GM23338 (cell line): ENCODE measurements around the gene CFAP57. TPM values are rescaled to one million over a fixed set of nuclear protein-coding genes. Genes with fewer than 3 reads are reported as not detected.

Experiments used
- ATAC-seq: fragments of 200-7000 bp; cut with Tn5 transposase; 3 replicates; pipeline ENCODE4 v1.9.1; 2020
- DNase-seq: peaks from one replicate; pipeline ENCODE4 v3.0.0-alpha.2; 2015; ENCODE audit warnings: low spot score
- H2AFZ ChIP-seq: fragments of 200-600 bp; sonication (generic); 2 replicates; pipeline ENCODE4 v1.8.0; 2016; ENCODE audit warnings: antibody characterized with exemption, mild to moderate bottlenecking, moderate library complexity
- H3F3A ChIP-seq: fragments of 200-600 bp; sonication (generic); replicated peaks from 2 replicates; pipeline ENCODE4 v1.8.0; 2017; ENCODE audit warnings: antibody characterized with exemption, mixed run types, low read depth
- H3K27ac ChIP-seq: fragments of 200-600 bp; sonication (generic); 2 replicates; pipeline ENCODE4 v1.6.1; 2016; ENCODE audit warnings: low read depth
- H3K27me3 ChIP-seq: fragments of 200-600 bp; sonication (generic); 2 replicates; pipeline ENCODE4 v1.8.0; 2016; ENCODE audit warnings: mild to moderate bottlenecking, mixed run types, moderate library complexity; ENCODE audit not compliant: insufficient read depth
- H3K36me3 ChIP-seq: fragments of 200-600 bp; sonication (generic); 2 replicates; pipeline ENCODE4 v1.8.0; 2016; ENCODE audit warnings: mild to moderate bottlenecking; ENCODE audit not compliant: insufficient read depth
- H3K4me1 ChIP-seq: fragments of 200-600 bp; sonication (generic); 2 replicates; pipeline ENCODE4 v1.8.0; 2016; ENCODE audit warnings: mild to moderate bottlenecking, moderate library complexity; ENCODE audit not compliant: insufficient read depth
- H3K4me2 ChIP-seq: fragments of 200-600 bp; sonication (generic); 2 replicates; pipeline ENCODE4 v1.7.1; 2017; ENCODE audit warnings: mixed run types
- H3K4me3 ChIP-seq: fragments of 200-600 bp; sonication (generic); 2 replicates; pipeline ENCODE4 v1.6.1; 2016; ENCODE audit warnings: mixed run types
- H3K79me2 ChIP-seq: fragments of 200-600 bp; sonication (generic); replicated peaks from 2 replicates; pipeline ENCODE4 v1.8.0; 2017; ENCODE audit warnings: mild to moderate bottlenecking; ENCODE audit not compliant: insufficient read depth
- H3K9me2 ChIP-seq: fragments of 200-600 bp; sonication (generic); 2 replicates; pipeline ENCODE4 v1.8.0; 2017; ENCODE audit not compliant: insufficient read depth
- H4K20me1 ChIP-seq: fragments of 200-600 bp; sonication (generic); replicated peaks from 2 replicates; pipeline ENCODE4 v1.8.0; 2017; ENCODE audit warnings: mild to moderate bottlenecking; ENCODE audit not compliant: insufficient read depth
- H3K27ac Mint-ChIP-seq: 2 replicates; pipeline ENCODE4 v1.8.0; 2020; ENCODE audit warnings: inconsistent platforms, mild to moderate bottlenecking, moderate library complexity, mixed read lengths
- H3K27me3 Mint-ChIP-seq: 3 replicates; pipeline ENCODE4 v1.8.0; 2022; ENCODE audit warnings: low read depth, mild to moderate bottlenecking, moderate library complexity, mixed read lengths, inconsistent platforms; ENCODE audit not compliant: insufficient read depth, poor library complexity
- H3K36me3 Mint-ChIP-seq: 3 replicates; pipeline ENCODE4 v1.8.0; 2021; ENCODE audit warnings: low read depth, mild to moderate bottlenecking, inconsistent platforms, moderate library complexity, mixed read lengths
- H3K4me1 Mint-ChIP-seq: 3 replicates; pipeline ENCODE4 v1.8.0; 2020; ENCODE audit warnings: mild to moderate bottlenecking, inconsistent platforms, mixed read lengths
- H3K4me3 Mint-ChIP-seq: 3 replicates; pipeline ENCODE4 v1.8.0; 2021; ENCODE audit warnings: moderate library complexity, mild to moderate bottlenecking, inconsistent platforms, mixed read lengths
- H3K9me3 Mint-ChIP-seq: 3 replicates; pipeline ENCODE4 v1.8.0; 2020; ENCODE audit warnings: moderate library complexity, mild to moderate bottlenecking, inconsistent platforms, mixed read lengths
- JUNB ChIP-seq: IDR thresholded peaks from one replicate; pipeline ENCODE4 v1.6.1; 2016; ENCODE audit warnings: antibody characterized with exemption; ENCODE audit not compliant: unreplicated experiment
- NANOG ChIP-seq: IDR thresholded peaks from 2 replicates; pipeline ENCODE4 v1.6.1; 2016; ENCODE audit warnings: antibody characterized with exemption, borderline replicate concordance
- POLR2AphosphoS5 ChIP-seq: IDR thresholded peaks from 2 replicates; pipeline ENCODE4 v1.6.1; 2016; ENCODE audit warnings: antibody characterized with exemption, low read depth
- ZNF114 ChIP-seq: fragments of 250-450 bp; sonication (Bioruptor Pico); IDR thresholded peaks from 2 replicates; pipeline ENCODE4 v1.5.0; 2020; ENCODE audit warnings: mild to moderate bottlenecking, moderate library complexity
- ZNF331 ChIP-seq: fragments of 250-450 bp; sonication (Bioruptor Pico); IDR thresholded peaks from 2 replicates; pipeline ENCODE4 v1.5.0; 2020; ENCODE audit warnings: low read depth, mild to moderate bottlenecking, moderate library complexity
- ZNF462 ChIP-seq: fragments of 250-450 bp; sonication (Bioruptor Pico); IDR thresholded peaks from 2 replicates; pipeline ENCODE4 v1.5.0; 2020; ENCODE audit warnings: mild to moderate bottlenecking, moderate library complexity
- polyA plus RNA-seq: library from polyadenylated mRNA; unstranded; fragments of >200 nt; fragmentation: Nextera tagmentation; extraction: Ambion mirVana; gene quantifications from 2 replicates; pipeline ENCODE4 v1.2.1, GENCODE V29; 2016
- total RNA-seq: library from RNA; depleted of rRNA; stranded (reverse); fragments of >200 nt; shearing (Covaris generic); gene quantifications from 2 replicates; pipeline ENCODE4 v1.2.3, GENCODE V29; 2014
- TF ChIP-seq, protein P1 (sequence below): IDR thresholded peaks from one replicate; pipeline ENCODE4 v1.6.1; 2018; ENCODE audit warnings: antibody characterized with exemption; ENCODE audit not compliant: unreplicated experiment
- TF ChIP-seq, protein P2 (sequence below), 2 experiments: fragments of 200-600 bp in 1 of 2; sonication (generic) in 1 of 2; conservative IDR thresholded peaks; 2 replicates each; pipeline versions ENCODE4 v1.5.1 to v1.6.1; 2016 to 2017; ENCODE audit warnings: antibody characterized with exemption in 2 of 2, low read depth in 2 of 2, mild to moderate bottlenecking in 2 of 2, moderate library complexity in 1 of 2

Gene CFAP57
- total and polyA plus RNA-seq, 2 experiments from 2014 or later, result 0.37 to 0.38 TPM

GRCh38 chr1:43238991-43239469 is 66.9 kb downstream of the CFAP57 start:
- no peaks in the 10 kb centered on the region for H4K20me1 ChIP-seq
- no peak overlapping the region for H3K4me2 ChIP-seq
- no peaks in the 10 kb centered on the region for H3K27me3 ChIP-seq
- no peaks in the 10 kb centered on the region for H3F3A ChIP-seq
- H3K9me2 ChIP-seq, result no peaks in the 10 kb centered on the region; the same call in 1 of the 2 replicates
- H3K27me3 Mint-ChIP-seq, result peaks cover 2% of the 10 kb centered on the region
- TF ChIP-seq ZNF331 (no peak), ZNF114 (CRISPR knock-in tag) (no peak), ZNF462 (CRISPR knock-in tag) (no peak), POLR2AphosphoS5 (no peak), NANOG (no peak), JUNB (no peak)
- TF ChIP-seq, protein P1, sequence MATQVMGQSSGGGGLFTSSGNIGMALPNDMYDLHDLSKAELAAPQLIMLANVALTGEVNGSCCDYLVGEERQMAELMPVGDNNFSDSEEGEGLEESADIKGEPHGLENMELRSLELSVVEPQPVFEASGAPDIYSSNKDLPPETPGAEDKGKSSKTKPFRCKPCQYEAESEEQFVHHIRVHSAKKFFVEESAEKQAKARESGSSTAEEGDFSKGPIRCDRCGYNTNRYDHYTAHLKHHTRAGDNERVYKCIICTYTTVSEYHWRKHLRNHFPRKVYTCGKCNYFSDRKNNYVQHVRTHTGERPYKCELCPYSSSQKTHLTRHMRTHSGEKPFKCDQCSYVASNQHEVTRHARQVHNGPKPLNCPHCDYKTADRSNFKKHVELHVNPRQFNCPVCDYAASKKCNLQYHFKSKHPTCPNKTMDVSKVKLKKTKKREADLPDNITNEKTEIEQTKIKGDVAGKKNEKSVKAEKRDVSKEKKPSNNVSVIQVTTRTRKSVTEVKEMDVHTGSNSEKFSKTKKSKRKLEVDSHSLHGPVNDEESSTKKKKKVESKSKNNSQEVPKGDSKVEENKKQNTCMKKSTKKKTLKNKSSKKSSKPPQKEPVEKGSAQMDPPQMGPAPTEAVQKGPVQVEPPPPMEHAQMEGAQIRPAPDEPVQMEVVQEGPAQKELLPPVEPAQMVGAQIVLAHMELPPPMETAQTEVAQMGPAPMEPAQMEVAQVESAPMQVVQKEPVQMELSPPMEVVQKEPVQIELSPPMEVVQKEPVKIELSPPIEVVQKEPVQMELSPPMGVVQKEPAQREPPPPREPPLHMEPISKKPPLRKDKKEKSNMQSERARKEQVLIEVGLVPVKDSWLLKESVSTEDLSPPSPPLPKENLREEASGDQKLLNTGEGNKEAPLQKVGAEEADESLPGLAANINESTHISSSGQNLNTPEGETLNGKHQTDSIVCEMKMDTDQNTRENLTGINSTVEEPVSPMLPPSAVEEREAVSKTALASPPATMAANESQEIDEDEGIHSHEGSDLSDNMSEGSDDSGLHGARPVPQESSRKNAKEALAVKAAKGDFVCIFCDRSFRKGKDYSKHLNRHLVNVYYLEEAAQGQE, result no peak
- TF ChIP-seq, protein P2, sequence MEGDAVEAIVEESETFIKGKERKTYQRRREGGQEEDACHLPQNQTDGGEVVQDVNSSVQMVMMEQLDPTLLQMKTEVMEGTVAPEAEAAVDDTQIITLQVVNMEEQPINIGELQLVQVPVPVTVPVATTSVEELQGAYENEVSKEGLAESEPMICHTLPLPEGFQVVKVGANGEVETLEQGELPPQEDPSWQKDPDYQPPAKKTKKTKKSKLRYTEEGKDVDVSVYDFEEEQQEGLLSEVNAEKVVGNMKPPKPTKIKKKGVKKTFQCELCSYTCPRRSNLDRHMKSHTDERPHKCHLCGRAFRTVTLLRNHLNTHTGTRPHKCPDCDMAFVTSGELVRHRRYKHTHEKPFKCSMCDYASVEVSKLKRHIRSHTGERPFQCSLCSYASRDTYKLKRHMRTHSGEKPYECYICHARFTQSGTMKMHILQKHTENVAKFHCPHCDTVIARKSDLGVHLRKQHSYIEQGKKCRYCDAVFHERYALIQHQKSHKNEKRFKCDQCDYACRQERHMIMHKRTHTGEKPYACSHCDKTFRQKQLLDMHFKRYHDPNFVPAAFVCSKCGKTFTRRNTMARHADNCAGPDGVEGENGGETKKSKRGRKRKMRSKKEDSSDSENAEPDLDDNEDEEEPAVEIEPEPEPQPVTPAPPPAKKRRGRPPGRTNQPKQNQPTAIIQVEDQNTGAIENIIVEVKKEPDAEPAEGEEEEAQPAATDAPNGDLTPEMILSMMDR (conservative IDR thresholded peaks at IDR 0.05; ENCODE audit: low read depth in 2 of 2), result no peak
- DNase-seq (no peak), ATAC-seq (no peak)
- peaks cover 10% of the 10 kb centered on the region for H3K9me3 Mint-ChIP-seq
- H3K4me1 Mint-ChIP-seq, result no peaks in the 10 kb centered on the region; the same call in 2 of the 3 replicates
- no peak overlapping the region for H3K27ac Mint-ChIP-seq
- H3K27ac ChIP-seq, result no peak overlapping the region
- no peaks in the 10 kb centered on the region for H3K36me3 ChIP-seq
- H3K79me2 ChIP-seq, result no peaks in the 10 kb centered on the region
- no peak overlapping the region for H3K4me3 Mint-ChIP-seq
- no peaks in the 10 kb centered on the region for H3K4me1 ChIP-seq
- no peak overlapping the region for H3K4me3 ChIP-seq
- H2AFZ ChIP-seq, result no peak overlapping the region
- H3K36me3 Mint-ChIP-seq, result peaks cover 2% of the 10 kb centered on the region; the same call in 1 of the 3 replicates
